Stimulated activated CD4-positive, alpha-beta T cell treated with anti-CD3 and anti-CD28 coated beads, Interleukin-2, amount 100 ng/mL, for 48 hours (primary cell): ENCODE data around the gene STRN3.
A peak's percentile ranks its signal among the peaks of the same experiment; 100 is the strongest.
"Not testable (repeated sequence)": the region's sequence is repeated elsewhere in the genome, so short reads cannot be mapped to it uniquely, and the experiment has no call there.

Source experiments
- DNase-seq, 2 donors: peaks; one replicate each; pipeline ENCODE4 v3.0.0-alpha.2; 2020

The STRN3 gene

GRCh38 chr14:30999038-30999773 is 27.0 kb downstream of the STRN3 start:
- DNase-seq, result no peak

- DNase-seq, result no peak
These were observed 28.0 kb downstream of the STRN3 start for GRCh38 chr14:30998100-30998706.

GRCh38 chr14:30996892-30997659 is 29.1 kb downstream of the STRN3 start:
- no peak for DNase-seq

DNA sequence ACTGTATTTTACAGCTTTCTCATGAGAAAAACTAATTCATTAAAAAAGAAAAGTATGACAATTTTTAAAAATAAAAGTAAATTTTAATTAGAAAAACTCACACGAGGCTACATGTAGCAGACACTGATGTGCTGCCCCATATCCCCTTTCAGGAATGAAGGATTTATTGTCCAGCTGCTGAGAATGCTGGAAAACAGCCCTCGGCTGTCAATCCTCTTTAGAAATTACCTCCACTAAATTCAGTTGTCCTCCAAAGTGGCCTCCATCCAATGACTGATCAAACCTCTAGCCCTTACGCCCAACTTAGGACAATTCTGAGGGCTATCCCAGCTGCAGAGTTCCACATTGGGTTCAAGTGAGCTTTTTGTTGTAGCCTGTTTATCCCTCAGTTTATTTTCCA is 30.5 kb downstream of the STRN3 start:
- DNase-seq, result no peak

- DNase-seq, result no peak
These were observed 31.2 kb downstream of the STRN3 start for GRCh38 chr14:30994681-30995620.

DNA sequence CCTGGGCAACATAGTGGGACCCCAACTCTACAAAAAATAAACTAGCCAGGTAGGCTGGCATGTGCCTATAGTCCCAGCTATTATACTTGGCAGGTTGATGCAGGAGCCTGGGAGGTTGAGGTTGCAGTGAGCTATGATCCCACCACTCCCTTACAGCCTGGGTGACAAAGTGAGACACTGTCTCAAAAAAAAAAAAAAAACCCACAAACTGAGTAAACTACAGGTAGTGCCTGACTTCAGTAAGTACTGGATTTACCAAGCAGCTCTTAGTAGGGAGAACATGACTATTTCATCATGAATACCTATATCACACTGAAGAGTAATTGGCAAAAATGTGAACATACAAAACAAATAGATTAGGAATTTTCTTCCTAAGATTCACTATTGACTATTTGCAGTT is 33.1 kb downstream of the STRN3 start:
- DNase-seq, result no peak

GRCh38 chr14:30991408-30991807 is 34.8 kb downstream of the STRN3 start:
- DNase-seq, result no peak

DNA sequence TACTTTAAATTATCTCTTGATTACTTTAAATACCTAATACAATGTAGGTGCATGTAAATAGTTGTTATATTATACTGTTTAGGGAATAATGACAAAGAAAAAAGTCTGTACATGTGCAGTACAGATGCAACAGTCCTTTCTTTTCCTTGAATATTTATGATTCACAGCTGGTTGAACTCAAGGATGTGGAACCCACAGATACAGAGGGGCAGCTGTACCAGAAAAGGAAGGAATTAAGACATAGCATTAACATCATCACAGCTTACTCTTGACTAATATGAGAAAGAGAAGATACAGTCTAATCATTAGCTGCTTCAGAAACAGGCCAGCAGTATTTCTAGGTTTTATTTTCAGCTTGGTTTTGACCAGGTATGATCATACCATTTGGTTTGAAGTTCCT is 35.4 kb downstream of the STRN3 start:
- no peak for DNase-seq

- no peak for DNase-seq
These were observed 37.7 kb downstream of the STRN3 start for GRCh38 chr14:30988509-30988908.

- DNase-seq, result no peak
These were observed 40.4 kb downstream of the STRN3 start for GRCh38 chr14:30985796-30986195.

GRCh38 chr14:30983858-30984257 is 42.3 kb downstream of the STRN3 start:
- DNase-seq, result no peak

DNA sequence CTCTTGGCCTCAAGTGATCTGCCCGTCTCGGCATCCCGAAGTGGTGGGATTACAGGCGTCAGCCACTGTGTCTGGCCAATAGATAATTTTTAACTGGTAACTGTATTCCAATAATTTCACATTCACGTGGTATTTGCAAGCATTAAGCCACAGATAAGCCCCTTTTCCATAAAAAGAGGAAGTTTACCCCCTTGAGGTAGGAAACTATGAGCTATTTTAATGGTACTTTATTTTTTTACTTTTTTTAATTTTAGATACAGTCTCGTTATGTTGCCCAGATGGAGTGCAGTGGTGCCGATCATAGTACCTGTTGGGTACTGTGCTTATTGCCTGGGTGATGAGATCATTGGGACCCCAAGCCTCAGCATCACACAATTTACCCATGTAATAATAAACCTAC is 43.6 kb downstream of the STRN3 start:
- no peak for DNase-seq

DNA sequence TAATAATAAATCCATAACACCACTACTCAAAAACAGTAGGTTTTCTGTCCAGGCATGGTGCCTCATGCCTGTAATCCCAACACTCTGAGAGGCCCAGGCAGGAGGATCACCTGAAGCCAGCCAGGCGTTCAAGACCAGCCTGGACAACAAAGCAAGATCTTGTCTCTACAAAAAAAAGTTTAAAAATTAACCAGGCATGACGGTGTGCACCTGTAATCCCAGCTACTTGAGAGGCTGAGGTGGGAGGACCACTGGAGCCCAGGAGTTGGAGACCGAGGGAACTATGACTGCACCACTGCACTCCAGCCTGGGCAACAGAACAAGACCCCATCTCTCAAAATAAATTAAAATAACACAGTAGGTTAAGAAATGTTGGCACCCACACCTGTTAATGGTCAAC is 45.2 kb downstream of the STRN3 start:
- DNase-seq, result no peak

DNA sequence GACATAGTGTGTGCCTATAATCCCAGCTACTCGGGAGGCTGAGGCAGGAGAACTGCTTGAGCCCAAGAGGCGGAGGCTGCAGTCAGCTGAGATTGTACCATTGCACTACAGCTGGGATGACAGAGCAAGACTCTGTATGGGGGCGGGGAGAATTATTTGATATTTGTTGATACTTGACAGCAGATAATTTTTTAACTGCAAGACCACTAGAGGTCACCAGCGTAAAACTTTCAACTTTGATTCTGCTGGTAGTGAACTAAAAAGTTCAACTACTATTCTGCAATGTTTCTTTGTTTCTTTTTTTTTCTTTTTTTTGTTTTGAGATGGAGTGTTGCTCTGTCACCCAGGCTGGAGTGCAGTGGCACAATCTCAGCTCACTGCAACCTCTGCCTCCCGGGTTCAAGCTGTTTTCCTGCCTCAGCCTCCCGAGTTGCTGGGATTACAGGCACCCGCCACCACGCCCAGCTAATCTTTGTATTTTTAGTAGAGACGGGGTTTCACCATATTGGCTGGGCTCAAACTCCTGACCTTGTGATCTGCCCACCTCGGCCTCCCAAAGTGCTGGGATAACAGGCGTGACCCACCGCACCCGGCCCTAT is 46.0 kb downstream of the STRN3 start:
- peak; percentile 6 to 28 for DNase-seq

DNA sequence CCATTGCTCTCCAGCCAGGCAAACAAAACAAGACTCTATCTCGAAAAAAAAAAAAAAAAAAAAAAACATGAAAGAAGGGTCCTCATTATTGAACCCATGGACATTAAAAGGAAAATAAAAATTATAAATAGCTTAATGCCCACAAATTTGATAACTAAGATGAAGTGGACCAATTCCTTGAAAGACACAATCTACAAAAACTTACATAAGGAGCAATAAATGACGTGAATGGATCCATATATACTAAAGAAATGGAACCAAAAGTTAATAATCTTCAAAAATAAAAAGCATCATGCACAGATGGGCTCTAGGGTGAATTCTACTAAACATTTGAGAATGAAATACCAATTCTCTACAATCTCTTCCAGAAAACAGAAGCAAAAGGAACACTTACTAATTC is 48.4 kb downstream of the STRN3 start:
- DNase-seq, result no peak

DNA sequence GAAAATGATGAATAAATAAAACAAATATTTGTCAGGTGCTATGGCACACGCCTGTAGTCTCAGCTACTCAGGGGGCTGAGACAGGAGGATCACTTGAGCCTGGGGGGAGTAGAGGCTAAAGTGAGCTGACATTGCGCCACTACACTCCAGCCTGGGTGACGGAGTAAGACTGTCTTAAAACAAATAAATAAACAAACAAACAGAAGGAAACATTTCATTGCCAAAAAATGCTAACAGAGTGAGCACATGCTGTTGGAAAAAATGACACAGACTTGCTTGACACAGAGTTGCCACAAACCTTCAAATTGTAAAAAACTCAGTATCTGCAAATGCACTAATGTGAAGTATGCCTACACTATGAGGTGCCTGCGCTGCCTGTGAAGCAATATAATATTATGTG is 51.6 kb downstream of the STRN3 start:
- DNase-seq, result no peak

- DNase-seq, result no peak
These were observed 53.1 kb downstream of the STRN3 start for GRCh38 chr14:30972882-30973582.

DNA sequence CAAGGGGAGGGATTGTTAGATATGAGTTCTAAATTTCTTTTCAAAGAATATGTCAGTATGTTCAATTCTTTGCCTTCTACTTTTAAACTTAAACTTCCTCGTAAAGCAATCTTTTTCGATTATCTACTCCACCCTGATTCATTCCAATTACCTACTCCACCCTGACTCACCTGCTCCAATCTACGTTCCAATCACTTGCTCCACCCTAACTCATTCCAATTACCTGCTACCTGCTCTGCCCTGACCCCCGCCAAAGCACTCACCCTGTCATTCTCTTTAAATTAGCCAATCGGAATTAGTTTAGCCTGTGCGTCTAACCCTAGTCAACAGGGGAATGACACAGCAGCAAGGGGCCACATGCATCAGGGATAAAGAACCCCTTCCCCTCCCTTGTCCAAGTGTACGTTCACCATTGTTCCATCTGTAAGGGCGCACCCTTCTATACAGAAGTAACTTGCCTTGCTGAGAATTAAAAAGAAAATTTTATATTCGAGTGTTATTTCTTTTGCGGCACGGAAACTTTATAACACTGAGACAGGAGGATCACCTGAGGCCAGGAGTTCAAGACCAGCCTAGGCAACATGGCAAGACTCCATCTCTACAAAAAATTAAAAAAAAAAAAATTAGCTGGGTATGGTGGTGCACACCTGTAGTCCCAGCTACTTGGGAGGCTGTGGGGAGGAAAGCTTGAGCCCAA is 54.0 kb downstream of the STRN3 start:
- DNase-seq, result not testable (repeated sequence)

GRCh38 chr14:30971586-30971985 is 54.6 kb downstream of the STRN3 start:
- no peak for DNase-seq

DNA sequence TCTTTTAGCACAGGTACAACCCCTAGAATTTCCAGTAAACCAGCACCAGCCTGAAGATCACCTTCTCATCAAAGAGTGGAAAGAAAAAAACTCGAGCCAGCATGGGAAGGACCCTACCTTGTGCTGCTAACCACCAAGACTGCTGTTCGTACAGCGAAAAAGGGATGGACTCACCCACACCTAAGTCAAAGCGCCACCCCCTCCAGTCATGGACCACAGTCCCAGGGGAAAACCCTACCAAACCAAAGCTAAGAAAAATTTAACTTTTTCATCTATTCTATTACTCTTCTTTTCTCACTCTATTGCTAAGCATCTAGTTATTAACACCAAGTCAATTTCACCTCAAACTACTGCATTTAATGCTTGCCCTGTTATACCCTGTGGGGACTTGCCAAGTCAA is 56.4 kb downstream of the STRN3 start:
- DNase-seq, result peak; percentile 11 to 33
